HepG2 (cell line): ENCODE data around the gene CCDC8. TPM values are rescaled to one million over a fixed set of nuclear protein-coding genes. Genes with fewer than 3 reads are reported as not detected.

Experiments
- ATAC-seq: fragments of 200-7000 bp; cut with Tn5 transposase; 3 replicates; pipeline ENCODE4 v1.9.1; 2020; ENCODE audit warnings: mild to moderate bottlenecking, moderate library complexity
- BruUV-seq: library from RNA; stranded (reverse); fragments of 400-500 nt; replicated peaks from 2 replicates; lab custom pipeline; 2021; lab: Mats Ljungman, UMichigan
- CTCF ChIA-PET: fragments of 300-600 bp; formaldehyde crosslinking; extraction: SDS; loops from one replicate; lab custom pipeline; 2021; ENCODE audit warnings: low total read pairs, inconsistent platforms, low intra/inter-chr PET ratio; lab: Yijun Ruan, JAX
- POLR2A ChIA-PET: fragments of 350-600 bp; sonication (Branson Sonifier 250); formaldehyde crosslinking; loops from one replicate; lab custom pipeline; 2020; ENCODE audit warnings: antibody characterized with exemption, inconsistent platforms; lab: Yijun Ruan, JAX
- DNase-seq: peaks from one replicate; pipeline ENCODE4 v3.0.0-alpha.2; 2015; ENCODE audit warnings: low spot score
- FAIRE-seq: peaks from 3 replicates; lab custom pipeline; 2011; peaks lifted over from hg19 to GRCh38; lab: Jason Lieb, UNC
- H2AFZ ChIP-seq: one replicate; pipeline ENCODE4 v1.6.1; 2011; ENCODE audit warnings: low read length, inconsistent platforms
- H3K27ac ChIP-seq: fragments of 300-600 bp; 3 replicates; pipeline ENCODE4 v1.8.0; 2011; ENCODE audit warnings: mixed run types, mild to moderate bottlenecking, mixed read lengths, low read length, inconsistent platforms; ENCODE audit not compliant: insufficient read depth; ENCODE audit errors: extremely low read length
- H3K27me3 ChIP-seq, 2 experiments: fragments of 200-600 bp in 1 of 2; 2 replicates in 1 of 2; 3 replicates in 1 of 2; pipeline versions ENCODE4 v1.6.0 to v1.8.0; 2011; ENCODE audit warnings: low read length in 2 of 2, mild to moderate bottlenecking in 2 of 2, moderate library complexity in 2 of 2, inconsistent platforms in 1 of 2; ENCODE audit not compliant: insufficient read depth in 2 of 2, control insufficient read depth in 1 of 2
- H3K36me3 ChIP-seq, 2 experiments: fragments of 200-600 bp in 1 of 2; replicated peaks in 1 of 2; 2 replicates in 1 of 2; 3 replicates in 1 of 2; pipeline versions ENCODE4 v1.5.1 to v1.8.0; 2011; ENCODE audit warnings: low read length in 2 of 2, inconsistent platforms in 1 of 2; ENCODE audit not compliant: insufficient read depth in 2 of 2, control insufficient read depth in 1 of 2
- H3K4me1 ChIP-seq: 2 replicates; pipeline ENCODE4 v1.5.1; 2012; ENCODE audit warnings: low read length, inconsistent platforms; ENCODE audit not compliant: insufficient read depth
- H3K4me2 ChIP-seq: 2 replicates; pipeline ENCODE4 v1.6.0; 2011; ENCODE audit warnings: low read depth, low read length, inconsistent platforms
- H3K4me3 ChIP-seq, 3 experiments: fragments of 200-600 bp in 1 of 3; sonication (generic), shearing (Covaris generic) in 1 of 3; replicated peaks in 1 of 3; 2 replicates each; pipeline ENCODE4 v1.5.1; 2011 to 2016; ENCODE audit warnings: low read length in 3 of 3, inconsistent platforms in 2 of 3, low read depth in 2 of 3, mild to moderate bottlenecking in 2 of 3, control low read depth in 1 of 3, mixed read lengths in 1 of 3; ENCODE audit not compliant: insufficient read depth in 1 of 3
- H3K79me2 ChIP-seq: one replicate; pipeline ENCODE4 v1.6.1; 2011; ENCODE audit warnings: low read length, inconsistent platforms; ENCODE audit not compliant: insufficient read depth
- H3K9ac ChIP-seq: 2 replicates; pipeline ENCODE4 v1.6.0; 2011; ENCODE audit warnings: mild to moderate bottlenecking, low read depth, low read length, inconsistent platforms; ENCODE audit not compliant: insufficient read depth
- H3K9me3 ChIP-seq: 2 replicates; pipeline ENCODE4 v1.5.1; 2012; ENCODE audit warnings: mild to moderate bottlenecking, low read length
- H4K20me1 ChIP-seq: 2 replicates; pipeline ENCODE4 v1.6.0; 2011; ENCODE audit warnings: inconsistent platforms, mild to moderate bottlenecking, low read length, moderate library complexity; ENCODE audit not compliant: insufficient read depth
- KDM5A ChIP-seq: fragments of 200-600 bp; sonication (generic); IDR thresholded peaks from 2 replicates; pipeline ENCODE4 v1.7.0; 2018; ENCODE audit warnings: antibody characterized with exemption, mild to moderate bottlenecking, low read length, borderline replicate concordance
- NRL ChIP-seq: sonication (generic); formaldehyde crosslinking; IDR thresholded peaks from 2 replicates; pipeline ENCODE4 v1.5.0; 2020; ENCODE audit warnings: missing genetic modification reagents, mild to moderate bottlenecking, moderate library complexity, borderline replicate concordance
- TIGD3 ChIP-seq: sonication (generic); formaldehyde crosslinking; IDR thresholded peaks from 2 replicates; pipeline ENCODE4 v1.5.1; 2020; ENCODE audit warnings: mild to moderate bottlenecking, missing genetic modification reagents, borderline replicate concordance
- ZFAT ChIP-seq: sonication (generic); formaldehyde crosslinking; conservative IDR thresholded peaks from 2 replicates; pipeline ENCODE4 v1.8.1; 2023; ENCODE audit warnings: missing genetic modification reagents, inconsistent platforms
- ZFP36L2 ChIP-seq: sonication (generic); formaldehyde crosslinking; IDR thresholded peaks from 2 replicates; pipeline ENCODE4 v1.4.0; 2020; ENCODE audit warnings: missing genetic modification reagents
- ZNF12 ChIP-seq: sonication (generic); formaldehyde crosslinking; IDR thresholded peaks from 2 replicates; pipeline ENCODE4 v1.5.0; 2020; ENCODE audit warnings: missing genetic modification reagents
- ZNF276 ChIP-seq: sonication (generic); formaldehyde crosslinking; IDR thresholded peaks from 2 replicates; pipeline ENCODE4 v1.4.0; 2020; ENCODE audit warnings: mild to moderate bottlenecking, low read depth, missing genetic modification reagents
- ZNF558 ChIP-seq: sonication (generic); formaldehyde crosslinking; IDR thresholded peaks from 2 replicates; pipeline ENCODE4 v1.9.0; 2022; ENCODE audit warnings: mild to moderate bottlenecking, missing genetic modification reagents, borderline replicate concordance
- WGBS: methylation state at CpG from one replicate; pipeline ENCODE4 v1.1.6; 2017; ENCODE audit warnings: low lambda C conversion rate; 5-methylcytosine and 5-hydroxymethylcytosine counted together
- in situ Hi-C: cut with HindIII; loops from 2 replicates; pipeline ENCODE4 v1.10.0; 2017; ENCODE audit warnings: low pct_unique_long_range_greater_than_20kb; ENCODE audit not compliant: extremely low pct_ligation_motif_present
- intact Hi-C: fragments of 100-400 bp; cut with micrococcal nuclease; formaldehyde crosslinking; loops from one replicate; pipeline ENCODE4 v1.10.0; 2022; ENCODE audit not compliant: unreplicated experiment
- polyA plus RNA-seq, 8 experiments: library from polyadenylated mRNA; depleted of rRNA in 3 of 8; stranded (reverse) in 7 of 8; unstranded in 1 of 8; fragments of >200 nt; fragmentation: Illumina TruSeq in 4 of 8; extraction: Trizol in 4 of 8; gene quantifications; 2 replicates each; pipeline versions ENCODE4 v1.2.1 to v1.2.3, GENCODE V29; 2011 to 2016; ENCODE audit warnings: low read depth in 4 of 8, missing spikeins in 1 of 8, mixed read lengths in 1 of 8; ENCODE audit not compliant: insufficient read depth in 1 of 8
- total RNA-seq, 5 experiments: library from RNA; depleted of rRNA; stranded (reverse); fragments of >200 nt; fragmentation: Illumina TruSeq; extraction: Trizol; gene quantifications; 2 replicates each; pipeline ENCODE4 v1.2.3, GENCODE V29; 2016; ENCODE audit warnings: low read depth in 1 of 5

CCDC8 gene
- total and polyA plus RNA-seq, 2 of the 13 experiments (the other 11 are each of a cell fraction or from before 2014, with no cell fraction given) = 0.04 TPM; not detected in 1

GRCh38 chr19:46429999-46430398, 16.6 kb upstream of the CCDC8 start:
- FAIRE-seq (no peak), ATAC-seq (no peak)
- Histone ChIP-seq H3K27me3 (peaks cover 0 to 16% of the 10 kb centered on the region in 2 experiments; a peak in 3 of 5 replicates), H3K27ac (no peak overlapping the region), H4K20me1 (no peaks in the 10 kb centered on the region), H3K9ac (no peak overlapping the region)
- POLR2A ChIA-PET = no interaction called here
- WGBS = 54% methylated on average over 4 of the region's 4 CpGs
- TF ChIP-seq KDM5A (no peak), ZNF12 (no peak), ZNF276 (CRISPR knock-in tag) (no peak), ZNF558 (CRISPR knock-in tag) (no peak), TIGD3 (CRISPR knock-in tag) (no peak), ZFP36L2 (CRISPR knock-in tag) (no peak), NRL (CRISPR knock-in tag) (no peak), ZFAT (CRISPR knock-in tag) (no peak)
- TF ChIP-seq, all 625 proteins: peak for 0
- H3K4me2 ChIP-seq = no peak overlapping the region
- no peaks in the 10 kb centered on the region for H3K36me3 ChIP-seq
- DNase-seq = no peak
- H3K9me3 ChIP-seq = no peaks in the 10 kb centered on the region
- in situ Hi-C loops = no loop called here
- peaks cover 27% of the 10 kb centered on the region for H3K4me1 ChIP-seq
- BruUV-seq = no TSS peak
- H3K4me3 ChIP-seq = no peak overlapping the region
- intact Hi-C loops = loop anchor here (5.0 kb wide), 1 partner anchor 33 kb away; no protein-coding TSS in a partner anchor
- CTCF ChIA-PET = no interaction called here
- no peak overlapping the region for H2AFZ ChIP-seq
- H3K79me2 ChIP-seq = no peaks in the 10 kb centered on the region
